GM06990 (cell line): Measurements from ENCODE around the gene MAVS.
"Not testable (repeated sequence)": the region's sequence is repeated elsewhere in the genome, so short reads cannot be mapped to it uniquely, and the experiment has no call there.

Source experiments
- DNase-seq: peaks from one replicate; pipeline ENCODE4 v3.0.0-alpha.2; 2011; ENCODE audit not compliant: insufficient read length; ENCODE audit errors: extremely low read depth
- H3K27me3 ChIP-seq: replicated peaks from 2 replicates; pipeline ENCODE4 v1.6.0; 2011; ENCODE audit warnings: low read length; ENCODE audit not compliant: control insufficient read depth, insufficient read depth
- H3K36me3 ChIP-seq: 2 replicates; pipeline ENCODE4 v1.5.1; 2011; ENCODE audit warnings: low read length; ENCODE audit not compliant: control insufficient read depth, insufficient read depth
- H3K4me3 ChIP-seq: replicated peaks from 2 replicates; pipeline ENCODE4 v1.5.1; 2011; ENCODE audit warnings: low read depth, mild to moderate bottlenecking, control low read depth, low read length
- TF ChIP-seq, protein P1 (sequence below): IDR thresholded peaks from 2 replicates; pipeline ENCODE4 v1.5.1; 2011; ENCODE audit warnings: low read length, control low read depth, mild to moderate bottlenecking, inconsistent platforms; ENCODE audit not compliant: insufficient read depth, poor library complexity, severe bottlenecking

MAVS gene

DNA sequence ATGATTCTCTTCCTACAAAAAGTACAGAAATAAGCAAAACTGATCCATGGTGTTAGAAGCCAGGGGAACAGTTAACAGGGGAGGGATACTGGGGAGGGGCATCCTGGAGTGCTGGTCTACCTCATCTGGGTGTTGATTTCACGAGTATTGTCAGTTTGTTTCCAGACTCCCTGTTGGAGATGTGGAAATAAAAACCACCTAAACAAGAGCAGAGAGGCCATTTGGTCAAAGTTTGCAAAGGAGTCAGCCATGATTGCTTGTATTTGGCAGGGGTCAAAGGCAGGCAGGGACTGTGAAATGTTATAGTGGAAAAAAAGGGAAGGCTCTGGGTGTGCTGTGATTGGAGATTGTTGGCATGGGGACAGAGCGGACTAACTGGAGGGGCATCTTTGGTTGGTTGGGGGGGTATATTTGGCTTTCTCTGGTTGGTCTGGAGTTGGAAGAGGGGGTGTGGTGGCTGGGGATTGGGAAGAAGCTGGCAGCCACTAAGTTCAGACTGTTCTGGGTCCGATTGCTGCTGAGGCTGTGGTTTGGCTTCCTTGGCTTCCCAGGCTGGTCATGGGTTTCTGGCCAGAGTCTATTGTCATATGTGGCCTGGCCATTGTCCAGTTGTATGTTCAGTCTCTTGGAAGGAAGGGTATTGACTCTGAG is 27.7 kb downstream of the MAVS start:
- TF ChIP-seq, protein P1, sequence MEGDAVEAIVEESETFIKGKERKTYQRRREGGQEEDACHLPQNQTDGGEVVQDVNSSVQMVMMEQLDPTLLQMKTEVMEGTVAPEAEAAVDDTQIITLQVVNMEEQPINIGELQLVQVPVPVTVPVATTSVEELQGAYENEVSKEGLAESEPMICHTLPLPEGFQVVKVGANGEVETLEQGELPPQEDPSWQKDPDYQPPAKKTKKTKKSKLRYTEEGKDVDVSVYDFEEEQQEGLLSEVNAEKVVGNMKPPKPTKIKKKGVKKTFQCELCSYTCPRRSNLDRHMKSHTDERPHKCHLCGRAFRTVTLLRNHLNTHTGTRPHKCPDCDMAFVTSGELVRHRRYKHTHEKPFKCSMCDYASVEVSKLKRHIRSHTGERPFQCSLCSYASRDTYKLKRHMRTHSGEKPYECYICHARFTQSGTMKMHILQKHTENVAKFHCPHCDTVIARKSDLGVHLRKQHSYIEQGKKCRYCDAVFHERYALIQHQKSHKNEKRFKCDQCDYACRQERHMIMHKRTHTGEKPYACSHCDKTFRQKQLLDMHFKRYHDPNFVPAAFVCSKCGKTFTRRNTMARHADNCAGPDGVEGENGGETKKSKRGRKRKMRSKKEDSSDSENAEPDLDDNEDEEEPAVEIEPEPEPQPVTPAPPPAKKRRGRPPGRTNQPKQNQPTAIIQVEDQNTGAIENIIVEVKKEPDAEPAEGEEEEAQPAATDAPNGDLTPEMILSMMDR: no peak
- no peak overlapping the region for H3K4me3 ChIP-seq
- H3K27me3 ChIP-seq: no peaks in the 10 kb centered on the region
- peaks cover 12% of the 10 kb centered on the region for H3K36me3 ChIP-seq
- DNase-seq: no peak

DNA sequence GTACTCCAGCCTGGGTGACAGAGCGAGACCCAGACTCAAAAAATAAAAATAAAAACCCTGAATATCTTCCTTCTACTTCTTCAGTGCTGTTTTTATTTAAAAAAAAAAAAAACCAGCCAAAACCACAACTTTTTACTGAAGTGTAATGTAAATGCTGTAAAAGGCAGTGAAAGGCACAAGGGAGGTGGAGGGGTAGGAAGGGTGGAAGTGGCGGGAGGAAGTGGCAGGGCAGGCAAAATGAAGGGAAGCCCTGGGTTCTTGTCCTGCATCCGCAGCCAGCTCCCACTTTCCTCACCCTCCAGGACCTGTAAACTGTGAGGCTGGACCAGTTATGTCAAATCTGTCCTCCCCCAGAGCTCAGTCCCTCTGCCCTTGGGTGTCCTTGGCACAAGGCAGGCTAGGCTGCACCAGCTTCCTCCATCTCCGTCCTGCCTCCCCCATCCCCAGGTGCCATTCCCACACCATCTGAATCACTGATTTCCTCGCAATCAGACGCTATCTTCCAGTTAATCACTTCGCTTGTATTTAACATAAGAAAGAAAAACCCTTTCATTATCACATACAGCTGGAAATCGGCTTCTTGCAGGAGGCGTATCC is 28.8 kb downstream of the MAVS start:
- H3K4me3 ChIP-seq: no peak overlapping the region
- DNase-seq: no peak

GRCh38 chr20:3876000-3876399 is 29.4 kb downstream of the MAVS start:
- no peak overlapping the region for H3K4me3 ChIP-seq
- no peaks in the 10 kb centered on the region for H3K27me3 ChIP-seq
- H3K36me3 ChIP-seq: peaks cover 10% of the 10 kb centered on the region
- DNase-seq: no peak
- TF ChIP-seq, protein P1: no peak

More for the DNA sequence above, 28.8 kb downstream of the MAVS start:
- TF ChIP-seq, protein P1: no peak
- H3K27me3 ChIP-seq: no peaks in the 10 kb centered on the region
- peaks cover 10% of the 10 kb centered on the region for H3K36me3 ChIP-seq

DNA sequence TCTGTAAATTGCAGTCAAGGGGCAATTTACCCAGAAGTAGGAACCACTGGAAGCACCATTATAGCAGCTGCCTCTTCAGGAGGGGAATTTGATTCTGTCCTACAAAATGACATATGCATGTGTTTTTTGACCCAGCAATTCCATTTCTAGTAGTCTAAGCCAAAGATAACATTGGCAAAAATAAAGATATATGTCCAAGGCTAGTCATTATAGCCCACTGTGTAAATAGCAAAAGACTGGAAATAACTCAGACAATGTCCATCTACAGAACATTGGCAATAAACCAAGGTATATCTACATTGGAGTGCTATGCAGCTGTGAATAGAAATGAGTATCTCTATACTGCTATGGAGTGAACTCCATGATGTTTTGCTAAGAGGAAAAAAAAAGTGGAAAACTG is 30.0 kb downstream of the MAVS start:
- no peak for DNase-seq
- Histone ChIP-seq H3K4me3 (no peak overlapping the region), H3K27me3 (no peaks in the 10 kb centered on the region), H3K36me3 (peaks cover 9% of the 10 kb centered on the region)
- TF ChIP-seq, protein P1: no peak

GRCh38 chr20:3878921-3879274 is 32.3 kb downstream of the MAVS start:
- not testable (repeated sequence) for H3K27me3 ChIP-seq, DNase-seq, H3K36me3 ChIP-seq, H3K4me3 ChIP-seq

- DNase-seq: no peak
- Histone ChIP-seq H3K36me3 (no peaks in the 10 kb centered on the region; the same call in 1 of the 2 replicates), H3K27me3 (no peaks in the 10 kb centered on the region), H3K4me3 (no peak overlapping the region)
- TF ChIP-seq, protein P1: no peak
These were observed 39.1 kb downstream of the MAVS start for GRCh38 chr20:3885715-3886114.
